HepG2 (cell line): ENCODE data around the gene LYPD6B. TPM values are rescaled to one million over a fixed set of nuclear protein-coding genes. Genes with fewer than 3 reads are reported as not detected.

Experiments
- ATAC-seq: fragments of 200-7000 bp; cut with Tn5 transposase; 3 replicates; pipeline ENCODE4 v1.9.1; 2020; ENCODE audit warnings: mild to moderate bottlenecking, moderate library complexity
- BruUV-seq: library from RNA; stranded (reverse); fragments of 400-500 nt; replicated peaks from 2 replicates; lab custom pipeline; 2021; lab: Mats Ljungman, UMichigan
- CTCF ChIA-PET: fragments of 300-600 bp; formaldehyde crosslinking; extraction: SDS; loops from one replicate; lab custom pipeline; 2021; ENCODE audit warnings: low total read pairs, inconsistent platforms, low intra/inter-chr PET ratio; lab: Yijun Ruan, JAX
- POLR2A ChIA-PET: fragments of 350-600 bp; sonication (Branson Sonifier 250); formaldehyde crosslinking; loops from one replicate; lab custom pipeline; 2020; ENCODE audit warnings: antibody characterized with exemption, inconsistent platforms; lab: Yijun Ruan, JAX
- DNase-seq: peaks from one replicate; pipeline ENCODE4 v3.0.0-alpha.2; 2015; ENCODE audit warnings: low spot score
- FAIRE-seq: peaks from 3 replicates; lab custom pipeline; 2011; peaks lifted over from hg19 to GRCh38; lab: Jason Lieb, UNC
- H2AFZ ChIP-seq: one replicate; pipeline ENCODE4 v1.6.1; 2011; ENCODE audit warnings: low read length, inconsistent platforms
- H3K27ac ChIP-seq: fragments of 300-600 bp; 3 replicates; pipeline ENCODE4 v1.8.0; 2011; ENCODE audit warnings: mixed run types, mild to moderate bottlenecking, mixed read lengths, low read length, inconsistent platforms; ENCODE audit not compliant: insufficient read depth; ENCODE audit errors: extremely low read length
- H3K27me3 ChIP-seq, 2 experiments: fragments of 200-600 bp in 1 of 2; 2 replicates in 1 of 2; 3 replicates in 1 of 2; pipeline versions ENCODE4 v1.6.0 to v1.8.0; 2011; ENCODE audit warnings: low read length in 2 of 2, mild to moderate bottlenecking in 2 of 2, moderate library complexity in 2 of 2, inconsistent platforms in 1 of 2; ENCODE audit not compliant: insufficient read depth in 2 of 2, control insufficient read depth in 1 of 2
- H3K36me3 ChIP-seq, 2 experiments: fragments of 200-600 bp in 1 of 2; replicated peaks in 1 of 2; 2 replicates in 1 of 2; 3 replicates in 1 of 2; pipeline versions ENCODE4 v1.5.1 to v1.8.0; 2011; ENCODE audit warnings: low read length in 2 of 2, inconsistent platforms in 1 of 2; ENCODE audit not compliant: insufficient read depth in 2 of 2, control insufficient read depth in 1 of 2
- H3K4me1 ChIP-seq: 2 replicates; pipeline ENCODE4 v1.5.1; 2012; ENCODE audit warnings: low read length, inconsistent platforms; ENCODE audit not compliant: insufficient read depth
- H3K4me2 ChIP-seq: 2 replicates; pipeline ENCODE4 v1.6.0; 2011; ENCODE audit warnings: low read depth, low read length, inconsistent platforms
- H3K4me3 ChIP-seq, 3 experiments: fragments of 200-600 bp in 1 of 3; sonication (generic), shearing (Covaris generic) in 1 of 3; replicated peaks in 1 of 3; 2 replicates each; pipeline ENCODE4 v1.5.1; 2011 to 2016; ENCODE audit warnings: low read length in 3 of 3, inconsistent platforms in 2 of 3, low read depth in 2 of 3, mild to moderate bottlenecking in 2 of 3, control low read depth in 1 of 3, mixed read lengths in 1 of 3; ENCODE audit not compliant: insufficient read depth in 1 of 3
- H3K79me2 ChIP-seq: one replicate; pipeline ENCODE4 v1.6.1; 2011; ENCODE audit warnings: low read length, inconsistent platforms; ENCODE audit not compliant: insufficient read depth
- H3K9ac ChIP-seq: 2 replicates; pipeline ENCODE4 v1.6.0; 2011; ENCODE audit warnings: mild to moderate bottlenecking, low read depth, low read length, inconsistent platforms; ENCODE audit not compliant: insufficient read depth
- H3K9me3 ChIP-seq: 2 replicates; pipeline ENCODE4 v1.5.1; 2012; ENCODE audit warnings: mild to moderate bottlenecking, low read length
- H4K20me1 ChIP-seq: 2 replicates; pipeline ENCODE4 v1.6.0; 2011; ENCODE audit warnings: inconsistent platforms, mild to moderate bottlenecking, low read length, moderate library complexity; ENCODE audit not compliant: insufficient read depth
- CBX5 ChIP-seq: sonication (generic); formaldehyde crosslinking; IDR thresholded peaks from 2 replicates; pipeline ENCODE4 v1.4.0; 2020; ENCODE audit warnings: missing genetic modification reagents, borderline replicate concordance
- DNMT1 ChIP-seq: sonication (generic); formaldehyde crosslinking; IDR thresholded peaks from 2 replicates; pipeline ENCODE4 v1.5.1; 2020; ENCODE audit warnings: mild to moderate bottlenecking, missing genetic modification reagents
- HINFP ChIP-seq: sonication (generic); formaldehyde crosslinking; IDR thresholded peaks from 2 replicates; pipeline ENCODE4 v1.4.0; 2020; ENCODE audit warnings: low read depth, mild to moderate bottlenecking, missing genetic modification reagents
- NAIF1 ChIP-seq: sonication (generic); formaldehyde crosslinking; IDR thresholded peaks from 2 replicates; pipeline ENCODE4 v1.5.0; 2020; ENCODE audit warnings: mild to moderate bottlenecking, missing genetic modification reagents, borderline replicate concordance
- RBAK ChIP-seq: sonication (generic); formaldehyde crosslinking; IDR thresholded peaks from 2 replicates; pipeline ENCODE4 v1.5.1; 2020; ENCODE audit warnings: mild to moderate bottlenecking, missing genetic modification reagents
- RCOR2 ChIP-seq: IDR thresholded peaks from 2 replicates; pipeline ENCODE4 v1.6.1; 2016; ENCODE audit warnings: missing biosample characterization, missing genetic modification reagents
- RORA ChIP-seq: sonication (generic); formaldehyde crosslinking; IDR thresholded peaks from 2 replicates; pipeline ENCODE4 v1.5.0; 2020; ENCODE audit warnings: mild to moderate bottlenecking, missing genetic modification reagents, moderate library complexity
- TAF1 ChIP-seq: sonication (generic); formaldehyde crosslinking; IDR thresholded peaks from 2 replicates; pipeline ENCODE4 v1.4.0; 2020; ENCODE audit warnings: missing genetic modification reagents
- THAP11 ChIP-seq: IDR thresholded peaks from 2 replicates; pipeline ENCODE4 v1.6.1; 2016; ENCODE audit warnings: missing biosample characterization, missing genetic modification reagents
- ZNF274 ChIP-seq: sonication (generic); formaldehyde crosslinking; IDR thresholded peaks from 2 replicates; pipeline ENCODE4 v1.5.1; 2020; ENCODE audit warnings: mild to moderate bottlenecking, missing genetic modification reagents
- ZNF383 ChIP-seq: sonication (generic); formaldehyde crosslinking; IDR thresholded peaks from 2 replicates; pipeline ENCODE4 v1.4.0; 2020; ENCODE audit warnings: missing genetic modification reagents, mild to moderate bottlenecking, borderline replicate concordance
- ZNF646 ChIP-seq: sonication (generic); formaldehyde crosslinking; IDR thresholded peaks from 2 replicates; pipeline ENCODE4 v1.9.0; 2021; ENCODE audit warnings: mild to moderate bottlenecking, missing genetic modification reagents
- ZNF768 ChIP-seq: sonication (generic); formaldehyde crosslinking; IDR thresholded peaks from 2 replicates; pipeline ENCODE4 v1.4.0; 2020; ENCODE audit warnings: missing genetic modification reagents
- WGBS: methylation state at CpG from one replicate; pipeline ENCODE4 v1.1.6; 2017; ENCODE audit warnings: low lambda C conversion rate; 5-methylcytosine and 5-hydroxymethylcytosine counted together
- in situ Hi-C: cut with HindIII; loops from 2 replicates; pipeline ENCODE4 v1.10.0; 2017; ENCODE audit warnings: low pct_unique_long_range_greater_than_20kb; ENCODE audit not compliant: extremely low pct_ligation_motif_present
- intact Hi-C: fragments of 100-400 bp; cut with micrococcal nuclease; formaldehyde crosslinking; loops from one replicate; pipeline ENCODE4 v1.10.0; 2022; ENCODE audit not compliant: unreplicated experiment
- polyA plus RNA-seq, 8 experiments: library from polyadenylated mRNA; depleted of rRNA in 3 of 8; stranded (reverse) in 7 of 8; unstranded in 1 of 8; fragments of >200 nt; fragmentation: Illumina TruSeq in 4 of 8; extraction: Trizol in 4 of 8; gene quantifications; 2 replicates each; pipeline versions ENCODE4 v1.2.1 to v1.2.3, GENCODE V29; 2011 to 2016; ENCODE audit warnings: low read depth in 4 of 8, missing spikeins in 1 of 8, mixed read lengths in 1 of 8; ENCODE audit not compliant: insufficient read depth in 1 of 8
- total RNA-seq, 5 experiments: library from RNA; depleted of rRNA; stranded (reverse); fragments of >200 nt; fragmentation: Illumina TruSeq; extraction: Trizol; gene quantifications; 2 replicates each; pipeline ENCODE4 v1.2.3, GENCODE V29; 2016; ENCODE audit warnings: low read depth in 1 of 5

LYPD6B gene
- total and polyA plus RNA-seq, 2 of the 13 experiments (the other 11 are each of a cell fraction or from before 2014, with no cell fraction given), result not detected

- H3K27me3 ChIP-seq, result no peaks in the 10 kb centered on the region
- H3K4me1 ChIP-seq, result no peaks in the 10 kb centered on the region
- CTCF ChIA-PET, result no interaction called here
- no peaks in the 10 kb centered on the region for H4K20me1 ChIP-seq
- POLR2A ChIA-PET, result no interaction called here
- no peak overlapping the region for H3K9ac ChIP-seq
- DNase-seq (no peak), FAIRE-seq (no peak), ATAC-seq (no peak)
- in situ Hi-C loops (no loop called here), intact Hi-C loops (no loop called here)
- TF ChIP-seq RBAK (no peak), ZNF768 (CRISPR knock-in tag) (no peak), TAF1 (CRISPR knock-in tag) (no peak), CBX5 (CRISPR knock-in tag) (no peak)
- no peak overlapping the region for H3K4me3 ChIP-seq
- H3K36me3 ChIP-seq, result no peaks in the 10 kb centered on the region
- H3K27ac ChIP-seq, result no peak overlapping the region
- no peaks in the 10 kb centered on the region for H3K79me2 ChIP-seq
- no TSS peak for BruUV-seq
- H2AFZ ChIP-seq, result no peak overlapping the region
- no peak overlapping the region for H3K4me2 ChIP-seq
- H3K9me3 ChIP-seq, result no peaks in the 10 kb centered on the region
Observed at GRCh38 chr2:149189769-149190168, 151.3 kb downstream of the LYPD6B start.

DNA sequence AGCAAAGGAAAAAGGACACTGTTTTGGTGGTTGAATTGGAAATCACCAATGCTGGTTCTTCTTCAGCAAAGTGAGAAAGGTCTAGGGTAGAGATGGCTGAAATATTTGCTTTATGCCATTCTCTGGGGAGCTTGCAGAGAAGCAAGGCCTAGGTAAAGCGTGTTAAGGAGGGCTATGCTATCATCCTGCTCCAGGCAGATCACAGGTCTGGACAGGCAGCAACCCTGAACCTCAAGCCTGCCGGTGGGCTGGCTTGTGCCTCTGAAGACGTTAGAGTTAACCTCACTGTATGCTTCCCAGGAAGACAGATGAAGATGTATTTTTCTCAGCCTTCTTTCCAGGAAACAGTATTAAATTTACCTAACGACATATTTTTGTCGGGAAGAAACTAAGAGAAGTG lies 153.4 kb downstream of the LYPD6B start:
- no peak for FAIRE-seq
- H3K9me3 ChIP-seq, result no peaks in the 10 kb centered on the region
- no peak for ATAC-seq
- H3K4me2 ChIP-seq, result no peak overlapping the region
- no peaks in the 10 kb centered on the region for H4K20me1 ChIP-seq
- 8% methylated on average over 5 of the region's 5 CpGs for WGBS
- no peaks in the 10 kb centered on the region for H3K4me1 ChIP-seq
- no peak overlapping the region for H3K9ac ChIP-seq
- BruUV-seq, result no TSS peak
- no peak overlapping the region for H3K27ac ChIP-seq
- H3K4me3 ChIP-seq, result no peak overlapping the region
- CTCF ChIA-PET, result no interaction called here
- in situ Hi-C loops (no loop called here), intact Hi-C loops (no loop called here)
- DNase-seq, result no peak
- no peak overlapping the region for H2AFZ ChIP-seq
- H3K79me2 ChIP-seq, result no peaks in the 10 kb centered on the region
- no peaks in the 10 kb centered on the region for H3K27me3 ChIP-seq
- no peaks in the 10 kb centered on the region for H3K36me3 ChIP-seq
- POLR2A ChIA-PET, result no interaction called here
- no peak for TF ChIP-seq THAP11
- TF ChIP-seq ZNF646 (CRISPR knock-in tag), result no peak
- TF ChIP-seq NAIF1 (CRISPR knock-in tag), result no peak
- no peak for TF ChIP-seq HINFP (CRISPR knock-in tag)
- TF ChIP-seq RCOR2 (CRISPR knock-in tag), result no peak
- no peak for TF ChIP-seq DNMT1 (CRISPR knock-in tag)
- no peak for TF ChIP-seq ZNF383 (CRISPR knock-in tag)
- TF ChIP-seq RORA (CRISPR knock-in tag), result no peak
- TF ChIP-seq ZNF274 (CRISPR knock-in tag), result no peak
